HCT116 (cell line): ENCODE measurements around the gene INPP1.

Experiments
- ATF3 ChIP-seq: IDR thresholded peaks from 2 replicates; pipeline ENCODE4 v1.6.1; 2012
- CBX3 ChIP-seq: IDR thresholded peaks from 2 replicates; pipeline ENCODE4 v1.6.1; 2012; ENCODE audit warnings: low read depth
- CEBPB ChIP-seq: IDR thresholded peaks from 2 replicates; pipeline ENCODE4 v1.6.1; 2012; ENCODE audit warnings: low read depth
- CTCF ChIP-seq, 3 experiments: fragments of 200-600 bp in 1 of 3; sonication (generic) in 1 of 3; IDR thresholded peaks in 2 of 3; conservative IDR thresholded peaks in 1 of 3; 2 replicates each; pipeline ENCODE4 v1.5.1; 2012 to 2017; ENCODE audit warnings: low read depth in 2 of 3, low read length in 2 of 3, antibody characterized with exemption in 1 of 3, borderline replicate concordance in 1 of 3, control low read depth in 1 of 3, mild to moderate bottlenecking in 1 of 3, mixed read lengths in 1 of 3, mixed run types in 1 of 3, moderate library complexity in 1 of 3; ENCODE audit not compliant: insufficient read depth in 1 of 3
- EZH2 ChIP-seq: fragments of 200-600 bp; sonication (generic); IDR thresholded peaks from 2 replicates; pipeline ENCODE4 v1.6.1; 2017; ENCODE audit warnings: antibody characterized with exemption, mixed run types
- JUND ChIP-seq: IDR thresholded peaks from 2 replicates; pipeline ENCODE4 v1.6.1; 2012
- MAX ChIP-seq: IDR thresholded peaks from 2 replicates; pipeline ENCODE4 v1.6.1; 2012
- POLR2A ChIP-seq: IDR thresholded peaks from 2 replicates; pipeline ENCODE4 v1.7.0; 2011; ENCODE audit warnings: borderline replicate concordance; ENCODE audit not compliant: insufficient read depth, insufficient read length; ENCODE audit errors: extremely low read depth
- POLR2AphosphoS5 ChIP-seq: IDR thresholded peaks from 2 replicates; pipeline ENCODE4 v1.6.1; 2011; ENCODE audit warnings: mild to moderate bottlenecking, low read depth, low read length, moderate library complexity
- REST ChIP-seq: IDR thresholded peaks from 2 replicates; pipeline ENCODE4 v1.6.1; 2012; ENCODE audit warnings: low read depth
- YY1 ChIP-seq: IDR thresholded peaks from 2 replicates; pipeline ENCODE4 v1.6.1; 2011; ENCODE audit warnings: low read length, low read depth, moderate library complexity, mild to moderate bottlenecking; ENCODE audit not compliant: insufficient replicate concordance; ENCODE audit errors: extremely low read depth
- ZFX ChIP-seq: fragments of 450-650 bp; IDR thresholded peaks from 2 replicates; pipeline ENCODE4 v1.6.1; 2017
- ZNF274 ChIP-seq: fragments of 200-500 bp; sonication (Bioruptor generic); IDR thresholded peaks from 2 replicates; pipeline ENCODE4 v1.6.1; 2014; ENCODE audit warnings: mild to moderate bottlenecking, low read depth, low read length, inconsistent platforms

GRCh38 chr2:190361572-190361971, 18.2 kb downstream of the INPP1 start:
- TF ChIP-seq POLR2A: no peak
- TF ChIP-seq ATF3: no peak
- TF ChIP-seq CTCF (IDR thresholded peaks at IDR 0.05 in 2 of 3, conservative IDR thresholded peaks at IDR 0.05 in 1 of 3; ENCODE audit: borderline replicate concordance in 1 of 3, insufficient read depth in 1 of 3, low read depth in 2 of 3, low read length in 2 of 3): no peak
- TF ChIP-seq ZNF274: no peak
- no peak for TF ChIP-seq POLR2AphosphoS5
- TF ChIP-seq JUND: no peak
- TF ChIP-seq REST: no peak
- TF ChIP-seq YY1: no peak
- no peak for TF ChIP-seq EZH2
- TF ChIP-seq ZFX: no peak
- TF ChIP-seq MAX: no peak
- TF ChIP-seq CBX3: no peak
- no peak for TF ChIP-seq CEBPB
